CD14-positive monocyte (primary cell): ENCODE data around the gene TAC4. TPM values are rescaled to one million over a fixed set of nuclear protein-coding genes. Genes with fewer than 3 reads are reported as not detected.

Experiments used
- DNase-seq, 3 donors: peaks; one replicate each; pipeline ENCODE4 v3.0.0-alpha.2; 2011 to 2022
- H2AFZ ChIP-seq: 2 replicates; pipeline ENCODE4 v1.6.0; 2012; ENCODE audit warnings: mild to moderate bottlenecking, low read depth, low read length, inconsistent platforms; ENCODE audit not compliant: insufficient read depth, poor library complexity, severe bottlenecking
- H3K27ac ChIP-seq, 2 donors: 1 replicate in 1 of 2; 2 replicates in 1 of 2; pipeline ENCODE4 v1.5.1; 2012 to 2013; ENCODE audit warnings: low read length in 2 of 2, control low read depth in 1 of 2, inconsistent platforms in 1 of 2, low read depth in 1 of 2, mild to moderate bottlenecking in 1 of 2
- H3K27me3 ChIP-seq, 2 donors: one replicate each; pipeline versions ENCODE4 v1.6.0 to v1.6.1; 2011 to 2013; ENCODE audit warnings: low read length in 2 of 2; ENCODE audit not compliant: control insufficient read depth in 2 of 2, insufficient read depth in 2 of 2
- H3K36me3 ChIP-seq, 2 donors: replicated peaks in 1 of 2; 1 replicate in 1 of 2; 2 replicates in 1 of 2; pipeline versions ENCODE4 v1.5.1 to v1.6.1; 2012 to 2013; ENCODE audit warnings: low read length in 2 of 2, control low read depth in 1 of 2, inconsistent platforms in 1 of 2, mild to moderate bottlenecking in 1 of 2; ENCODE audit not compliant: insufficient read depth in 2 of 2, control insufficient read depth in 1 of 2
- H3K4me1 ChIP-seq, 2 donors: 1 replicate in 1 of 2; 2 replicates in 1 of 2; pipeline versions ENCODE4 v1.5.1 to v1.6.1; 2012 to 2013; ENCODE audit warnings: low read length in 2 of 2, control low read depth in 1 of 2, inconsistent platforms in 1 of 2, mild to moderate bottlenecking in 1 of 2, moderate library complexity in 1 of 2; ENCODE audit not compliant: insufficient read depth in 2 of 2, control insufficient read depth in 1 of 2
- H3K4me2 ChIP-seq: replicated peaks from 2 replicates; pipeline ENCODE3; 2012; ENCODE audit warnings: low read length, moderate library complexity, mild to moderate bottlenecking; ENCODE audit not compliant: poor library complexity, severe bottlenecking; ENCODE audit errors: extremely low read depth
- H3K4me3 ChIP-seq, 3 experiments: fragments of 200-600 bp in 1 of 3; sonication (generic) in 1 of 3; replicated peaks in 1 of 3; 1 replicate in 2 of 3; 2 replicates in 1 of 3; pipeline ENCODE4 v1.5.1; 2011 to 2013; ENCODE audit warnings: low read length in 3 of 3, mild to moderate bottlenecking in 3 of 3, control low read depth in 2 of 3, low read depth in 2 of 3, inconsistent platforms in 1 of 3, moderate library complexity in 1 of 3
- H3K79me2 ChIP-seq: 2 replicates; pipeline ENCODE4 v1.6.0; 2012; ENCODE audit warnings: mild to moderate bottlenecking, control low read depth, inconsistent platforms, low read length, moderate library complexity; ENCODE audit not compliant: insufficient read depth
- H3K9ac ChIP-seq: 2 replicates; pipeline ENCODE4 v1.6.0; 2017; ENCODE audit warnings: low read length, mild to moderate bottlenecking; ENCODE audit not compliant: insufficient read depth, poor library complexity, severe bottlenecking
- H3K9me3 ChIP-seq, 2 donors: replicated peaks in 1 of 2; 1 replicate in 1 of 2; 2 replicates in 1 of 2; pipeline versions ENCODE4 v1.5.1 to v1.6.1; 2012 to 2013; ENCODE audit warnings: low read length in 2 of 2, control low read depth in 1 of 2; ENCODE audit not compliant: control insufficient read depth in 1 of 2, insufficient read depth in 1 of 2
- H4K20me1 ChIP-seq: 2 replicates; pipeline ENCODE4 v1.6.0; 2012; ENCODE audit warnings: mild to moderate bottlenecking, low read length, control low read depth, moderate library complexity; ENCODE audit not compliant: insufficient read depth
- H3K27ac Mint-ChIP-seq, 7 donors: one replicate each; pipeline ENCODE4 v1.8.0; 2020; ENCODE audit warnings: mild to moderate bottlenecking in 7 of 7, mixed read lengths in 7 of 7, moderate library complexity in 6 of 7, inconsistent platforms in 2 of 7
- H3K27me3 Mint-ChIP-seq, 3 donors: one replicate each; pipeline ENCODE4 v1.8.0; 2021 to 2022; ENCODE audit warnings: low read depth in 3 of 3, mild to moderate bottlenecking in 3 of 3, mixed read lengths in 3 of 3, moderate library complexity in 3 of 3, inconsistent platforms in 1 of 3
- H3K36me3 Mint-ChIP-seq, 2 donors: one replicate each; pipeline ENCODE4 v1.8.0; 2020; ENCODE audit warnings: mixed read lengths in 2 of 2, inconsistent platforms in 1 of 2, mild to moderate bottlenecking in 1 of 2
- H3K4me1 Mint-ChIP-seq: one replicate; pipeline ENCODE4 v1.8.0; 2020; ENCODE audit warnings: mild to moderate bottlenecking, mixed read lengths
- H3K4me3 Mint-ChIP-seq, 2 donors: one replicate each; pipeline ENCODE4 v1.8.0; 2020; ENCODE audit warnings: mild to moderate bottlenecking in 2 of 2, mixed read lengths in 2 of 2, moderate library complexity in 1 of 2
- H3K9me3 Mint-ChIP-seq, 7 donors: one replicate each; pipeline ENCODE4 v1.8.0; 2020 to 2022; ENCODE audit warnings: mixed read lengths in 7 of 7, mild to moderate bottlenecking in 6 of 7, moderate library complexity in 6 of 7, inconsistent platforms in 2 of 7
- CTCF ChIP-seq: fragments of 200-600 bp; IDR thresholded peaks from one replicate; pipeline ENCODE4 v1.8.0; 2022; ENCODE audit warnings: antibody characterized with exemption, mild to moderate bottlenecking
- WGBS: methylation state at CpG from one replicate; pipeline ENCODE4 v1.1.5; 2013; ENCODE audit warnings: missing lambda C conversion rate; ENCODE audit not compliant: insufficient coverage; 5-methylcytosine and 5-hydroxymethylcytosine counted together
- intact Hi-C, 2 donors: fragments of 100-400 bp; cut with micrococcal nuclease; formaldehyde crosslinking; loops; one replicate each; pipeline versions ENCODE4 v1.15.0 to v1.15.1; 2023
- polyA plus RNA-seq, 3 donors: library from polyadenylated mRNA; depleted of rRNA in 1 of 3; unstranded in 2 of 3; stranded (reverse) in 1 of 3; fragments of 300-500 nt in 2 of 3; fragments of >200 nt in 1 of 3; fragmentation: Illumina TruSeq in 2 of 3; gene quantifications; 1 replicate in 2 of 3; 2 replicates in 1 of 3; pipeline ENCODE4 v1.2.3, GENCODE V29; 2012 to 2021

TAC4 gene
- polyA plus RNA-seq, 3 donors, result not detected

- WGBS, result 36% methylated on average over 1 of the region's 1 CpG
Measured at GRCh38 chr17:49869038-49869374, 21.1 kb upstream of the TAC4 start.

GRCh38 chr17:49866882-49867413 is 19.1 kb upstream of the TAC4 start:
- Mint-ChIP-seq H3K27me3 (peaks cover 5 to 27% (median 15%) of the 10 kb centered on the region in 3 donors), H3K36me3 (no peaks in the 10 kb centered on the region)
- intact Hi-C loops, result no loop called here

More at GRCh38 chr17:49869038-49869374, 21.1 kb upstream of the TAC4 start:
- no peak for TF ChIP-seq CTCF
- no peaks in the 10 kb centered on the region for H3K36me3 ChIP-seq
- H3K27ac ChIP-seq, result no peak overlapping the region
- peaks cover 2% of the 10 kb centered on the region for H3K4me1 Mint-ChIP-seq
- no peaks in the 10 kb centered on the region for H3K9me3 ChIP-seq
- no peak overlapping the region for H3K9ac ChIP-seq
- no peaks in the 10 kb centered on the region for H4K20me1 ChIP-seq
- no peak overlapping the region for H2AFZ ChIP-seq
- H3K4me3 ChIP-seq, result no peak overlapping the region
- peaks cover 0 to 1% (median 0%) of the 10 kb centered on the region in 7 donors for H3K9me3 Mint-ChIP-seq
- H3K4me1 ChIP-seq, result no peaks in the 10 kb centered on the region
- no peak for DNase-seq
- intact Hi-C loops, result no loop called here
- H3K4me3 Mint-ChIP-seq, result no peak overlapping the region
- H3K27me3 Mint-ChIP-seq, result peaks cover 1 to 18% (median 17%) of the 10 kb centered on the region in 3 donors
- H3K27me3 ChIP-seq, result no peaks in the 10 kb centered on the region
- no peak overlapping the region for H3K4me2 ChIP-seq
- H3K27ac Mint-ChIP-seq, result no peak overlapping the region
- H3K36me3 Mint-ChIP-seq, result no peaks in the 10 kb centered on the region
- no peaks in the 10 kb centered on the region for H3K79me2 ChIP-seq

More at GRCh38 chr17:49866882-49867413, 19.1 kb upstream of the TAC4 start:
- Mint-ChIP-seq H3K9me3 (peaks cover 0 to 1% (median 0%) of the 10 kb centered on the region in 7 donors), H3K4me3 (no peak overlapping the region), H3K4me1 (peaks cover 6% of the 10 kb centered on the region), H3K27ac (no peak overlapping the region)
- Histone ChIP-seq H3K27ac (no peak overlapping the region), H3K36me3 (no peaks in the 10 kb centered on the region), H3K27me3 (peaks cover 0 to 8% of the 10 kb centered on the region in 2 donors), H3K4me3 (no peak overlapping the region), H4K20me1 (no peaks in the 10 kb centered on the region), H3K4me2 (no peak overlapping the region), H3K9ac (no peak overlapping the region), H3K79me2 (no peaks in the 10 kb centered on the region), H3K4me1 (peaks cover 4 to 6% of the 10 kb centered on the region in 2 donors), H2AFZ (no peak overlapping the region), H3K9me3 (no peaks in the 10 kb centered on the region)
- TF ChIP-seq CTCF, result no peak
- WGBS, result 100% methylated on average over 1 of the region's 3 CpGs
- DNase-seq, result no peak
